HG02678 (cell line): ENCODE measurements around the gene OR6Y1.

Experiments
- ATAC-seq: cut with Tn5 transposase; IDR thresholded peaks from one replicate; pipeline ENCODE4 v1.9.1; 2021; ENCODE audit warnings: mild to moderate bottlenecking, moderate library complexity; ENCODE audit not compliant: unreplicated experiment

OR6Y1 gene

GRCh38 chr1:158506369-158506987 lies 47.7 kb downstream of the OR6Y1 start:
- ATAC-seq = no peak

GRCh38 chr1:158496374-158496773 lies 57.8 kb downstream of the OR6Y1 start:
- ATAC-seq = no peak

- no peak for ATAC-seq
Measured at GRCh38 chr1:158494796-158495195, 59.4 kb downstream of the OR6Y1 start.
